Suprapubic skin (tissue), 4 donors: Measurements from ENCODE around the gene AIRE. TPM values are rescaled to one million over a fixed set of nuclear protein-coding genes. Genes with fewer than 3 reads are reported as not detected.

Experiments
- DNase-seq, 2 donors: peaks; one replicate each; pipeline ENCODE4 v3.0.0-alpha.2; 2019; ENCODE audit warnings: low spot score in 2 of 2
- H3K27ac ChIP-seq: fragments of 200-600 bp; sonication (generic); one replicate; pipeline ENCODE4 v1.5.1; 2019
- H3K27me3 ChIP-seq: fragments of 200-600 bp; sonication (generic); one replicate; pipeline ENCODE4 v1.5.1; 2019
- H3K36me3 ChIP-seq: fragments of 200-600 bp; sonication (generic); one replicate; pipeline ENCODE4 v1.5.1; 2019
- H3K4me1 ChIP-seq: fragments of 200-600 bp; sonication (generic); one replicate; pipeline ENCODE4 v1.5.1; 2019
- H3K4me3 ChIP-seq: fragments of 200-600 bp; sonication (generic); one replicate; pipeline ENCODE4 v1.5.1; 2019; ENCODE audit warnings: mild to moderate bottlenecking
- H3K9me3 ChIP-seq: fragments of 200-600 bp; sonication (generic); one replicate; pipeline ENCODE4 v1.5.1; 2019
- EP300 ChIP-seq: sonication (generic); formaldehyde crosslinking; IDR thresholded peaks from one replicate; pipeline ENCODE4 v1.6.1; 2017; ENCODE audit warnings: antibody characterized with exemption
- POLR2A ChIP-seq, 2 donors: fragments of 450-650 bp; IDR thresholded peaks; one replicate each; pipeline ENCODE4 v1.6.1; 2017; ENCODE audit warnings: antibody characterized with exemption in 2 of 2, mild to moderate bottlenecking in 2 of 2, moderate library complexity in 2 of 2
- POLR2AphosphoS5 ChIP-seq, 3 donors: sonication (generic); formaldehyde crosslinking; IDR thresholded peaks; one replicate each; pipeline ENCODE4 v1.6.1; 2017; ENCODE audit warnings: antibody characterized with exemption in 3 of 3
- WGBS: methylation state at CpG from one replicate; pipeline ENCODE4 v1.1.5; 2018; 5-methylcytosine and 5-hydroxymethylcytosine counted together
- total RNA-seq, 4 donors: library from RNA; depleted of rRNA; stranded (reverse); fragments of >200 nt; gene quantifications; one replicate each; pipeline ENCODE4 v1.1.0, GENCODE V29; 2016
- TF ChIP-seq, protein P1 (sequence below), 2 donors: fragments of 200-600 bp in 1 of 2; fragments of 450-650 bp in 1 of 2; sonication (generic) in 1 of 2; IDR thresholded peaks; one replicate each; pipeline ENCODE4 v1.5.1; 2016 to 2019; ENCODE audit warnings: antibody characterized with exemption in 2 of 2, mild to moderate bottlenecking in 1 of 2, moderate library complexity in 1 of 2

AIRE gene
- total RNA-seq, 4 donors from 2014 or later: not detected

DNA sequence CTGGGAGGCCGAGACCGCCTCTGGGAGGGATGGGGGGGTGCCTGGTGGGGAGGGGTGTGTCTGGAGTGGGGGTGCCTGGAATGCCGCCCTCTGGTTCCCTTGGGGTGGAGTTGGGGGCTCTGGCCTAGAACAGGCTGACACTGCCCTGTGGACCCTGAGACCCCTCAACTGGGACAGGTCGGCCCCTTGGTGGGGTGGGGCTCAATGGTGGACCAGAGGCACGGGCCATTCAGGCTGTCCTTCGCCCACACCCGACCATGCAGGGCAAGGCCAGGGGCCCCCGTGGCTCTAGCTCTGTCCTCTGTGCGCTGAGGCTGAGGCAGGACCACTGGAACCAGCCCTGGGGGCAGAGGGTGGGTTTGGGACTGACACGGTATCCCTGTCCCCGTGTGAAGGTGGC lies 28.9 kb downstream of the AIRE start:
- TF ChIP-seq POLR2A (IDR thresholded peaks at IDR 0.05) (no peak), EP300 (no peak), POLR2AphosphoS5 (IDR thresholded peaks at IDR 0.05) (no peak)
- TF ChIP-seq, protein P1, sequence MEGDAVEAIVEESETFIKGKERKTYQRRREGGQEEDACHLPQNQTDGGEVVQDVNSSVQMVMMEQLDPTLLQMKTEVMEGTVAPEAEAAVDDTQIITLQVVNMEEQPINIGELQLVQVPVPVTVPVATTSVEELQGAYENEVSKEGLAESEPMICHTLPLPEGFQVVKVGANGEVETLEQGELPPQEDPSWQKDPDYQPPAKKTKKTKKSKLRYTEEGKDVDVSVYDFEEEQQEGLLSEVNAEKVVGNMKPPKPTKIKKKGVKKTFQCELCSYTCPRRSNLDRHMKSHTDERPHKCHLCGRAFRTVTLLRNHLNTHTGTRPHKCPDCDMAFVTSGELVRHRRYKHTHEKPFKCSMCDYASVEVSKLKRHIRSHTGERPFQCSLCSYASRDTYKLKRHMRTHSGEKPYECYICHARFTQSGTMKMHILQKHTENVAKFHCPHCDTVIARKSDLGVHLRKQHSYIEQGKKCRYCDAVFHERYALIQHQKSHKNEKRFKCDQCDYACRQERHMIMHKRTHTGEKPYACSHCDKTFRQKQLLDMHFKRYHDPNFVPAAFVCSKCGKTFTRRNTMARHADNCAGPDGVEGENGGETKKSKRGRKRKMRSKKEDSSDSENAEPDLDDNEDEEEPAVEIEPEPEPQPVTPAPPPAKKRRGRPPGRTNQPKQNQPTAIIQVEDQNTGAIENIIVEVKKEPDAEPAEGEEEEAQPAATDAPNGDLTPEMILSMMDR (IDR thresholded peaks at IDR 0.05): no peak
- H3K27ac ChIP-seq: no peak overlapping the region
- peaks cover 98% of the 10 kb centered on the region for H3K36me3 ChIP-seq
- no peak for DNase-seq
- 88% methylated on average over 3 of the region's 11 CpGs for WGBS
- H3K9me3 ChIP-seq: no peaks in the 10 kb centered on the region
- no peaks in the 10 kb centered on the region for H3K4me1 ChIP-seq
- no peak overlapping the region for H3K4me3 ChIP-seq
- H3K27me3 ChIP-seq: no peaks in the 10 kb centered on the region

DNA sequence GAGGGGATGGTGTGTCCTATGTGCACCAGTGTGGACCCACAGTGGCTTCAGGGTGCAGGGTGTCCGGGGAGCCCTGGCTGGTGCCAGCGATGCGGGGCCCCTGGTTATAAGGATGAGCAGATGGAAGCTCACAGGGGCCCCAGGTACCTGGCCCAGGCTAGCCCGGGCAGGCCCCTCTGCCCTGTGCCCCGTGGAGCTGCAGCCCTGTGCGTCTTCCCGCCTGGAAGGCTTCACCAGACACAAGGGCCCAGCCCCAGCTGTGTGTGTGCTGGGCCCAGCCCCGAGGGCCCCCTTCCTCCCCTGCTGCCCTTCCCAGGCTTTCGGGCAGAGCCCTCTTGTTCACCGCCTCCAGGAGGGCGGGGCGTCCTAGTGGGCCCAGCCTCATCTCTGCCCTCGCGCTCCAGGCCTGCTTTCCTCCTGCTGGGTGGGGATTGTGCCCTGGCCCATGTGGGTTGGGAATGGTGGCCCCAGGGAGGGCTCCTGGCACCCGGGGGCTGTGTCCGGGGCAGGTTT lies 30.1 kb downstream of the AIRE start:
- Histone ChIP-seq H3K4me1 (no peaks in the 10 kb centered on the region), H3K9me3 (no peaks in the 10 kb centered on the region), H3K36me3 (peaks cover 98% of the 10 kb centered on the region), H3K27ac (no peak overlapping the region), H3K27me3 (no peaks in the 10 kb centered on the region), H3K4me3 (no peak overlapping the region)
- TF ChIP-seq POLR2AphosphoS5 (IDR thresholded peaks at IDR 0.05) (no peak), POLR2A (IDR thresholded peaks at IDR 0.05) (no peak)
- TF ChIP-seq, protein P1 (IDR thresholded peaks at IDR 0.05): no peak
- DNase-seq: no peak
- no CpG with 5 or more reads among the region's 16 CpGs for WGBS

DNA sequence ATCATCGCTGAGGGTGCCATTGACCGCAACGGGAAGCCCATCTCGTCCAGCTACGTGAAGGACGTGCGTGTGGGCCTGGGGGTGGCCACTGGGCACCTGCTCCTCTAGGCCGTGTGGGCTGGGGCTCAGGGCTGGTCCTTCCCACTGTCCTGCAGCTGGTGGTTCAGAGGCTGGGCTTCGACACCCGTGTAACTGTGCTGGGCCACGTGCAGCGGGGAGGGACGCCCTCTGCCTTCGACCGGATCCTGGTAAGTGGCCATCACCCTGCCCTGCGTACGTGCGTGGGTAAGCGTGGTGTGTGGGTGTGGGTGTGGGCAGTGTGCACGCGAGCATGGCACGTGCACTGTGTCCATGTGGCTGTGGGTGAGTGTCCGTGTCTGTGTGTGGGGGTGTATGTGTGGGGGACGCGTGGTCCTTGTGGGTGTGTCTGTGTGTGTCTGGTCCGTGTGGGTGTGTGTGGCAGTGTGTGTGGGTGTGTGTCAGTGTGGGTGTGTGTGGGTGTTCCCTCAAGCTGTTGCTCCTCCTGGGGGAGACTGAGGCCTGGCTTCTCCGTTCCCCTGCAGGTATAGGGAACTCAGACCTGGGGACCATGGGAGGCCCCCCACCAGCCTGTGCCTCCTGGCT lies 30.7 kb downstream of the AIRE start:
- WGBS: 93% methylated on average over 15 of the region's 27 CpGs
- H3K9me3 ChIP-seq: no peaks in the 10 kb centered on the region
- no peaks in the 10 kb centered on the region for H3K4me1 ChIP-seq
- no peak for DNase-seq
- no peak for TF ChIP-seq EP300
- H3K4me3 ChIP-seq: no peak overlapping the region
- no peak overlapping the region for H3K27ac ChIP-seq
- H3K27me3 ChIP-seq: no peaks in the 10 kb centered on the region
- H3K36me3 ChIP-seq: peaks cover 98% of the 10 kb centered on the region

DNA sequence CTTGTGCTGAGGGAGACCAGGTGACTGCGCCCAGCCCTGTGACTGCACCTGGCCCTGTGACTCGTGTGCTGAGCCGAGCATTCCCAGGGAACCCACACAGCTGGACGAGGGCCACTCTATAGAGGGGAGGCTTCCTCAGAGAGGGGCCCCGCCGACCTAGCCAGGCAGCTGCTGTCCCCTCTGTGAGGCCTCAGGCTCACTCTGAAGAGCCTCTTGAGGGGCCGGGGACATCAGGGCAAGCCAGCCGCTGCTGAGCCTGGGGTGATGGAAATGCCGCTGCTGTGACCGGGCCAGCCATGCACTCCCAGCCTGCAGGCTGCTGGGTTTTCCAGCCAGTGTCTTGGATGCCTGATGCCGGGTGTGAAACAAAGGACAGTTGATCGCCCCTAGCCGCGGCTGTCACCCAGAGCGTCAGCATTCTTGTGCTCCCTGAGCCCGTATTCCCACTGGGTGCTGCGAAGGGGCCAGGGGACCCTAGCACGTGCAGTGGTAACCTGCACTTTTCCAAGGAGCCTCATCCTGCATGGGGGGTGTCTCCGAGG lies 31.6 kb downstream of the AIRE start:
- Histone ChIP-seq H3K36me3 (peaks cover 98% of the 10 kb centered on the region), H3K9me3 (no peaks in the 10 kb centered on the region), H3K4me3 (no peak overlapping the region), H3K4me1 (no peaks in the 10 kb centered on the region), H3K27ac (no peak overlapping the region), H3K27me3 (no peaks in the 10 kb centered on the region)
- 83% methylated on average over 2 of the region's 19 CpGs for WGBS
- no peak for DNase-seq
- TF ChIP-seq, protein P1 (IDR thresholded peaks at IDR 0.05): no peak
- no peak for TF ChIP-seq POLR2AphosphoS5 (IDR thresholded peaks at IDR 0.05)
- TF ChIP-seq POLR2A (IDR thresholded peaks at IDR 0.05): no peak
- TF ChIP-seq EP300: no peak

DNA sequence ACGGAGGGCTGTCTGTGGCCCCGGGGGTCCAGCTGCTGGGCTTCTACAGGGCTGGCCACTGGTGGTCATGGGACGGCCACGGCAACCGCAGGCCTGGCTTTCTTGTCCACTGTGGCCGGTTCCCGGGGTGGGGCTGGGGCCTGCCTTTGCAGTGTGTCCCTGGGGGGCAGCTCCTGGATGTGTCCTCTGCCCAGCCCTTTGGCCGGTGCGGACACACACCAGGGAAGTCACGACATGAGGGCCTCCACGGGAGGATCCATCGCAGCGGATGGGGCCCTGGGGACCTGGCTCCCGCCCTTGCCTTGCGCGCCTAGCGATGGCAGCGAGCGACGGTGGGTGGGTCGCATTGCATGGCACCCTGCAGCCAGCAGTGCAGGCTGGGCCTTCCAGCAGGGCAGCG lies 32.2 kb downstream of the AIRE start:
- TF ChIP-seq POLR2A (IDR thresholded peaks at IDR 0.05): no peak
- no peak for TF ChIP-seq EP300
- no peak for TF ChIP-seq POLR2AphosphoS5 (IDR thresholded peaks at IDR 0.05)
- TF ChIP-seq, protein P1 (IDR thresholded peaks at IDR 0.05): no peak
- DNase-seq: no peak
- Histone ChIP-seq H3K9me3 (no peaks in the 10 kb centered on the region), H3K4me3 (no peak overlapping the region), H3K36me3 (peaks cover 98% of the 10 kb centered on the region), H3K27ac (no peak overlapping the region), H3K4me1 (no peaks in the 10 kb centered on the region), H3K27me3 (no peaks in the 10 kb centered on the region)
- WGBS: 96% methylated on average over 20 of the region's 22 CpGs
